HG02798 (cell line): ENCODE measurements around the gene TBC1D10A.

Experiments used
- ATAC-seq: cut with Tn5 transposase; IDR thresholded peaks from one replicate; pipeline ENCODE4 v1.9.1; 2021; ENCODE audit warnings: mild to moderate bottlenecking; ENCODE audit not compliant: unreplicated experiment, poor library complexity

TBC1D10A gene

GRCh38 chr22:30273711-30274436 is 52.9 kb downstream of the TBC1D10A start:
- ATAC-seq = no peak

- no peak for ATAC-seq
These were observed 53.8 kb downstream of the TBC1D10A start for GRCh38 chr22:30272781-30273601.

GRCh38 chr22:30270832-30271231 is 55.9 kb downstream of the TBC1D10A start:
- no peak for ATAC-seq

GRCh38 chr22:30268331-30268730 is 58.4 kb downstream of the TBC1D10A start:
- no peak for ATAC-seq

GRCh38 chr22:30267382-30268302 is 59.1 kb downstream of the TBC1D10A start:
- no peak for ATAC-seq

- ATAC-seq = no peak
These were observed 60.0 kb downstream of the TBC1D10A start, which contains the start of gene OSM for GRCh38 chr22:30266445-30267381. Gene OSM (minus strand): TSS chr22:30266851. CDS start chr22:30266799, 52 bp downstream.

GRCh38 chr22:30265823-30266444 is 60.8 kb downstream of the TBC1D10A start:
- peak; percentile 71 for ATAC-seq

GRCh38 chr22:30265131-30265720 is 61.5 kb downstream of the TBC1D10A start:
- peak; percentile 1 for ATAC-seq

- ATAC-seq = no peak
These were observed 62.9 kb downstream of the TBC1D10A start for GRCh38 chr22:30263883-30264282.

- ATAC-seq = peak; percentile 25
These were observed 63.6 kb downstream of the TBC1D10A start for GRCh38 chr22:30262917-30263741.

- ATAC-seq = no peak
These were observed 64.6 kb downstream of the TBC1D10A start for GRCh38 chr22:30262112-30262511.

GRCh38 chr22:30261134-30261533 is 65.6 kb downstream of the TBC1D10A start:
- ATAC-seq = no peak

- ATAC-seq = no peak
These were observed 66.1 kb downstream of the TBC1D10A start for GRCh38 chr22:30260682-30261081.

GRCh38 chr22:30260276-30260675 is 66.5 kb downstream of the TBC1D10A start:
- ATAC-seq = no peak

- no peak for ATAC-seq
These were observed 72.4 kb downstream of the TBC1D10A start for GRCh38 chr22:30254314-30254713.

- no peak for ATAC-seq
These were observed 73.4 kb downstream of the TBC1D10A start for GRCh38 chr22:30253205-30253852.
